ENCODE data around the gene SYNM.

DNA sequence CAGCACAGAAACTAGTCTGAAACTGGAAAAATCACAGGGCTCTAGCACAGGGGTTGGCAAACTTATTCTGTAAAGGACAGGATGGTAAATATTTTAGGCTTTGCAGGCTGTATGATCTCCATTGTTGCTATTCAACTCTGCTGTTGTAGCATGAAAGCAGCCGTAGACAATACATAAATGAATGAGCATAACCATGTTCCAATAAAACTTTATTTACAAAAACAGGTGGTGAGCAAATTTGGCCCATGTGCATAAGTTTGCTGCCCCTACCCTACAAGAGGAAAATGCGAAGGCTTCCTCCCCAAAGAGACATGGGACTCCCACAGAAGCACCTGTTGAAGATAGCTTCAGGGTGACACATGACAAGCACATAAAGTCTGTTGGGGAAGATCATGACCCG, 59.2 kb downstream of the SYNM start:
- TF ChIP-seq POLR2A (IDR thresholded peaks at IDR 0.05) = no peak
- TF ChIP-seq, protein P1, sequence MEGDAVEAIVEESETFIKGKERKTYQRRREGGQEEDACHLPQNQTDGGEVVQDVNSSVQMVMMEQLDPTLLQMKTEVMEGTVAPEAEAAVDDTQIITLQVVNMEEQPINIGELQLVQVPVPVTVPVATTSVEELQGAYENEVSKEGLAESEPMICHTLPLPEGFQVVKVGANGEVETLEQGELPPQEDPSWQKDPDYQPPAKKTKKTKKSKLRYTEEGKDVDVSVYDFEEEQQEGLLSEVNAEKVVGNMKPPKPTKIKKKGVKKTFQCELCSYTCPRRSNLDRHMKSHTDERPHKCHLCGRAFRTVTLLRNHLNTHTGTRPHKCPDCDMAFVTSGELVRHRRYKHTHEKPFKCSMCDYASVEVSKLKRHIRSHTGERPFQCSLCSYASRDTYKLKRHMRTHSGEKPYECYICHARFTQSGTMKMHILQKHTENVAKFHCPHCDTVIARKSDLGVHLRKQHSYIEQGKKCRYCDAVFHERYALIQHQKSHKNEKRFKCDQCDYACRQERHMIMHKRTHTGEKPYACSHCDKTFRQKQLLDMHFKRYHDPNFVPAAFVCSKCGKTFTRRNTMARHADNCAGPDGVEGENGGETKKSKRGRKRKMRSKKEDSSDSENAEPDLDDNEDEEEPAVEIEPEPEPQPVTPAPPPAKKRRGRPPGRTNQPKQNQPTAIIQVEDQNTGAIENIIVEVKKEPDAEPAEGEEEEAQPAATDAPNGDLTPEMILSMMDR (IDR thresholded peaks at IDR 0.05) = no peak

Data from body of pancreas (tissue), 4 donors.